ENCODE results near the gene AP1M1.
A peak's percentile ranks its signal among the peaks of the same experiment; 100 is the strongest.

AP1M1 gene

GRCh38 chr19:16258440-16258903 lies 60.8 kb downstream of the AP1M1 start:
- Histone ChIP-seq H3K9me3 (ENCODE audit: insufficient read depth, low read length) (no peaks in the 10 kb centered on the region), H3K9ac (ENCODE audit: low read length) (no peak overlapping the region), H3K4me3 (ENCODE audit: insufficient read depth, low read length, poor library complexity, severe bottlenecking) (no peak overlapping the region), H3K27ac (ENCODE audit: low read depth, low read length) (no peak overlapping the region), H3K79me2 (ENCODE audit: insufficient read depth, low read length) (no peaks in the 10 kb centered on the region), H4K20me1 (ENCODE audit: low read depth, low read length) (no peaks in the 10 kb centered on the region), H3K9me2 (replicated peaks; ENCODE audit: insufficient read depth, low read length) (no peaks in the 10 kb centered on the region), H3F3A (ENCODE audit: insufficient read depth) (peaks cover 6% of the 10 kb centered on the region; the same call in 1 of the 2 replicates), H3K4me2 (ENCODE audit: low read depth, low read length, poor library complexity, severe bottlenecking) (no peak overlapping the region), H3K27me3 (ENCODE audit: low read length) (no peaks in the 10 kb centered on the region), H3K36me3 (ENCODE audit: low read length) (no peaks in the 10 kb centered on the region), H2AFZ (ENCODE audit: low read depth, low read length, severe bottlenecking) (no peak overlapping the region)
- TF ChIP-seq CTCF (IDR thresholded peaks at IDR 0.05; ENCODE audit: insufficient read depth, low read length, poor library complexity, severe bottlenecking) (no peak), EZH2phosphoT487 (conservative IDR thresholded peaks at IDR 0.05; ENCODE audit: low read length) (no peak)

- H3K4me3 ChIP-seq (ENCODE audit: insufficient read depth, low read length, poor library complexity, severe bottlenecking): no peak overlapping the region
- peak overlapping the region; percentile 56 for H3K27ac ChIP-seq (ENCODE audit: low read depth, low read length)
- TF ChIP-seq EZH2phosphoT487 (conservative IDR thresholded peaks at IDR 0.05; ENCODE audit: low read length): no peak
- H3K9me2 ChIP-seq (replicated peaks; ENCODE audit: insufficient read depth, low read length): no peaks in the 10 kb centered on the region
- H3K9me3 ChIP-seq (ENCODE audit: insufficient read depth, low read length): no peaks in the 10 kb centered on the region
- no peaks in the 10 kb centered on the region for H3K27me3 ChIP-seq (ENCODE audit: low read length)
- peaks cover 6% of the 10 kb centered on the region; the same call in 1 of the 2 replicates for H3F3A ChIP-seq (ENCODE audit: insufficient read depth)
- H3K4me2 ChIP-seq (ENCODE audit: low read depth, low read length, poor library complexity, severe bottlenecking): peak overlapping the region; percentile 36
- H3K36me3 ChIP-seq (ENCODE audit: low read length): no peaks in the 10 kb centered on the region
- H2AFZ ChIP-seq (ENCODE audit: low read depth, low read length, severe bottlenecking): no peak overlapping the region
- H3K79me2 ChIP-seq (ENCODE audit: insufficient read depth, low read length): no peaks in the 10 kb centered on the region
- no peak overlapping the region for H3K9ac ChIP-seq (ENCODE audit: low read length)
- H4K20me1 ChIP-seq (ENCODE audit: low read depth, low read length): no peaks in the 10 kb centered on the region
Observed at GRCh38 chr19:16259385-16260159, 61.9 kb downstream of the AP1M1 start.

- H3K79me2 ChIP-seq (ENCODE audit: insufficient read depth, low read length): no peaks in the 10 kb centered on the region
- H3K4me2 ChIP-seq (ENCODE audit: low read depth, low read length, poor library complexity, severe bottlenecking): no peak overlapping the region
- no peaks in the 10 kb centered on the region for H4K20me1 ChIP-seq (ENCODE audit: low read depth, low read length)
- H3K9me3 ChIP-seq (ENCODE audit: insufficient read depth, low read length): no peaks in the 10 kb centered on the region
- H3K9ac ChIP-seq (ENCODE audit: low read length): no peak overlapping the region
- H3K9me2 ChIP-seq (replicated peaks; ENCODE audit: insufficient read depth, low read length): no peaks in the 10 kb centered on the region
- H3K36me3 ChIP-seq (ENCODE audit: low read length): no peaks in the 10 kb centered on the region
- H3K27ac ChIP-seq (ENCODE audit: low read depth, low read length): no peak overlapping the region
- TF ChIP-seq EZH2phosphoT487 (conservative IDR thresholded peaks at IDR 0.05; ENCODE audit: low read length): 0 out of 2 replicates have a peak, but pooled peaks have one; percentile 47
- no peak for TF ChIP-seq CTCF (IDR thresholded peaks at IDR 0.05; ENCODE audit: insufficient read depth, low read length, poor library complexity, severe bottlenecking)
- H3F3A ChIP-seq (ENCODE audit: insufficient read depth): peaks cover 6% of the 10 kb centered on the region; the same call in 1 of the 2 replicates
- H3K4me3 ChIP-seq (ENCODE audit: insufficient read depth, low read length, poor library complexity, severe bottlenecking): no peak overlapping the region
- H2AFZ ChIP-seq (ENCODE audit: low read depth, low read length, severe bottlenecking): no peak overlapping the region
- H3K27me3 ChIP-seq (ENCODE audit: low read length): no peaks in the 10 kb centered on the region
Observed at GRCh38 chr19:16260160-16260811, 62.6 kb downstream of the AP1M1 start.

GRCh38 chr19:16260812-16261161 lies 63.1 kb downstream of the AP1M1 start:
- Histone ChIP-seq H3F3A (ENCODE audit: insufficient read depth) (peaks cover 6% of the 10 kb centered on the region; the same call in 1 of the 2 replicates), H3K4me2 (ENCODE audit: low read depth, low read length, poor library complexity, severe bottlenecking) (no peak overlapping the region), H2AFZ (ENCODE audit: low read depth, low read length, severe bottlenecking) (no peak overlapping the region), H3K9me2 (replicated peaks; ENCODE audit: insufficient read depth, low read length) (no peaks in the 10 kb centered on the region), H3K27me3 (ENCODE audit: low read length) (no peaks in the 10 kb centered on the region), H3K4me3 (ENCODE audit: insufficient read depth, low read length, poor library complexity, severe bottlenecking) (no peak overlapping the region), H3K9ac (ENCODE audit: low read length) (no peak overlapping the region), H4K20me1 (ENCODE audit: low read depth, low read length) (no peaks in the 10 kb centered on the region), H3K9me3 (ENCODE audit: insufficient read depth, low read length) (no peaks in the 10 kb centered on the region), H3K79me2 (ENCODE audit: insufficient read depth, low read length) (no peaks in the 10 kb centered on the region), H3K27ac (ENCODE audit: low read depth, low read length) (no peak overlapping the region), H3K36me3 (ENCODE audit: low read length) (no peaks in the 10 kb centered on the region)
- no peak for TF ChIP-seq CTCF (IDR thresholded peaks at IDR 0.05; ENCODE audit: insufficient read depth, low read length, poor library complexity, severe bottlenecking)
- no peak for TF ChIP-seq EZH2phosphoT487 (conservative IDR thresholded peaks at IDR 0.05; ENCODE audit: low read length)

All from SU-DHL-6 (cell line).